Measurements from ENCODE around the gene OXGR1. TPM values are rescaled to one million over a fixed set of nuclear protein-coding genes. Genes with fewer than 3 reads are reported as not detected.

The OXGR1 gene
- total RNA-seq, 2 experiments from 2014 or later, result not detected

GRCh38 chr13:96960379-96960778 is 33.9 kb downstream of the OXGR1 start:
- intact Hi-C loops (cut with micrococcal nuclease; ENCODE audit: unreplicated experiment), result no loop called here
- Histone ChIP-seq H3K27ac (ENCODE audit: low read depth, low read length, poor library complexity, severe bottlenecking) (no peak overlapping the region), H3K4me2 (ENCODE audit: low read length) (no peak overlapping the region), H4K20me1 (ENCODE audit: insufficient read depth, low read length) (no peaks in the 10 kb centered on the region), H3K9me2 (ENCODE audit: insufficient read depth, low read length) (no peaks in the 10 kb centered on the region), H2AFZ (ENCODE audit: low read length) (no peak overlapping the region), H3K79me2 (ENCODE audit: insufficient read depth, low read depth, low read length) (no peaks in the 10 kb centered on the region), H3K4me3 (ENCODE audit: low read depth, low read length, poor library complexity, severe bottlenecking) (no peak overlapping the region), H3K9me3 (ENCODE audit: low read length) (no peaks in the 10 kb centered on the region), H3K4me1 (ENCODE audit: insufficient read depth, low read length, poor library complexity, severe bottlenecking) (no peaks in the 10 kb centered on the region), H3K36me3 (ENCODE audit: insufficient read depth, low read length) (no peaks in the 10 kb centered on the region)
- POLR2A ChIA-PET, result no interaction called here
- BruUV-seq (replicated peaks), result no TSS peak
- TF ChIP-seq EZH2phosphoT487 (IDR thresholded peaks at IDR 0.05; ENCODE audit: borderline replicate concordance, low read depth, low read length) (no peak), CTCF (conservative IDR thresholded peaks at IDR 0.05; ENCODE audit: low read length) (no peak)
- no peak for DNase-seq (ENCODE audit: low spot score)
- CTCF ChIA-PET (ENCODE audit: unreplicated experiment), result no interaction called here

GRCh38 chr13:96958286-96958891 is 35.9 kb downstream of the OXGR1 start:
- DNase-seq (ENCODE audit: low spot score), result peak; percentile 32
- no peak overlapping the region for H3K4me2 ChIP-seq (ENCODE audit: low read length)
- TF ChIP-seq CTCF (conservative IDR thresholded peaks at IDR 0.05; ENCODE audit: low read length) (peak; percentile 75), EZH2phosphoT487 (IDR thresholded peaks at IDR 0.05; ENCODE audit: borderline replicate concordance, low read depth, low read length) (no peak)
- H3K79me2 ChIP-seq (ENCODE audit: insufficient read depth, low read depth, low read length), result no peaks in the 10 kb centered on the region
- BruUV-seq (replicated peaks), result no TSS peak
- H3K36me3 ChIP-seq (ENCODE audit: insufficient read depth, low read length), result no peaks in the 10 kb centered on the region
- no peak overlapping the region for H3K4me3 ChIP-seq (ENCODE audit: low read depth, low read length, poor library complexity, severe bottlenecking)
- H2AFZ ChIP-seq (ENCODE audit: low read length), result no peak overlapping the region
- H3K4me1 ChIP-seq (ENCODE audit: insufficient read depth, low read length, poor library complexity, severe bottlenecking), result no peaks in the 10 kb centered on the region
- H4K20me1 ChIP-seq (ENCODE audit: insufficient read depth, low read length), result no peaks in the 10 kb centered on the region
- no peak overlapping the region for H3K27ac ChIP-seq (ENCODE audit: low read depth, low read length, poor library complexity, severe bottlenecking)
- intact Hi-C loops (cut with micrococcal nuclease; ENCODE audit: unreplicated experiment), result no loop called here
- no peaks in the 10 kb centered on the region for H3K9me3 ChIP-seq (ENCODE audit: low read length)
- POLR2A ChIA-PET, result no interaction called here
- no peaks in the 10 kb centered on the region for H3K9me2 ChIP-seq (ENCODE audit: insufficient read depth, low read length)
- CTCF ChIA-PET (ENCODE audit: unreplicated experiment), result no interaction called here

GRCh38 chr13:96952595-96952994 is 41.7 kb downstream of the OXGR1 start:
- H3K27ac ChIP-seq (ENCODE audit: low read depth, low read length, poor library complexity, severe bottlenecking), result no peak overlapping the region
- no peaks in the 10 kb centered on the region for H3K36me3 ChIP-seq (ENCODE audit: insufficient read depth, low read length)
- no peaks in the 10 kb centered on the region for H3K9me2 ChIP-seq (ENCODE audit: insufficient read depth, low read length)
- H3K4me1 ChIP-seq (ENCODE audit: insufficient read depth, low read length, poor library complexity, severe bottlenecking), result no peaks in the 10 kb centered on the region
- no TSS peak for BruUV-seq (replicated peaks)
- H4K20me1 ChIP-seq (ENCODE audit: insufficient read depth, low read length), result no peaks in the 10 kb centered on the region
- H3K9me3 ChIP-seq (ENCODE audit: low read length), result no peaks in the 10 kb centered on the region
- no peak for DNase-seq (ENCODE audit: low spot score)
- intact Hi-C loops (cut with micrococcal nuclease; ENCODE audit: unreplicated experiment), result no loop called here
- H3K4me3 ChIP-seq (ENCODE audit: low read depth, low read length, poor library complexity, severe bottlenecking), result no peak overlapping the region
- H3K79me2 ChIP-seq (ENCODE audit: insufficient read depth, low read depth, low read length), result no peaks in the 10 kb centered on the region
- H2AFZ ChIP-seq (ENCODE audit: low read length), result no peak overlapping the region
- POLR2A ChIA-PET, result no interaction called here
- H3K4me2 ChIP-seq (ENCODE audit: low read length), result no peak overlapping the region
- no peak for TF ChIP-seq EZH2phosphoT487 (IDR thresholded peaks at IDR 0.05; ENCODE audit: borderline replicate concordance, low read depth, low read length)
- no peak for TF ChIP-seq CTCF (conservative IDR thresholded peaks at IDR 0.05; ENCODE audit: low read length)
- CTCF ChIA-PET (ENCODE audit: unreplicated experiment), result no interaction called here

Measured in OCI-LY7 (cell line).